ENCODE measurements around the gene ARSB.
A peak's percentile ranks its signal among the peaks of the same experiment; 100 is the strongest.
"Not testable (repeated sequence)": the region's sequence is repeated elsewhere in the genome, so short reads cannot be mapped to it uniquely, and the experiment has no call there.

The ARSB gene

DNA sequence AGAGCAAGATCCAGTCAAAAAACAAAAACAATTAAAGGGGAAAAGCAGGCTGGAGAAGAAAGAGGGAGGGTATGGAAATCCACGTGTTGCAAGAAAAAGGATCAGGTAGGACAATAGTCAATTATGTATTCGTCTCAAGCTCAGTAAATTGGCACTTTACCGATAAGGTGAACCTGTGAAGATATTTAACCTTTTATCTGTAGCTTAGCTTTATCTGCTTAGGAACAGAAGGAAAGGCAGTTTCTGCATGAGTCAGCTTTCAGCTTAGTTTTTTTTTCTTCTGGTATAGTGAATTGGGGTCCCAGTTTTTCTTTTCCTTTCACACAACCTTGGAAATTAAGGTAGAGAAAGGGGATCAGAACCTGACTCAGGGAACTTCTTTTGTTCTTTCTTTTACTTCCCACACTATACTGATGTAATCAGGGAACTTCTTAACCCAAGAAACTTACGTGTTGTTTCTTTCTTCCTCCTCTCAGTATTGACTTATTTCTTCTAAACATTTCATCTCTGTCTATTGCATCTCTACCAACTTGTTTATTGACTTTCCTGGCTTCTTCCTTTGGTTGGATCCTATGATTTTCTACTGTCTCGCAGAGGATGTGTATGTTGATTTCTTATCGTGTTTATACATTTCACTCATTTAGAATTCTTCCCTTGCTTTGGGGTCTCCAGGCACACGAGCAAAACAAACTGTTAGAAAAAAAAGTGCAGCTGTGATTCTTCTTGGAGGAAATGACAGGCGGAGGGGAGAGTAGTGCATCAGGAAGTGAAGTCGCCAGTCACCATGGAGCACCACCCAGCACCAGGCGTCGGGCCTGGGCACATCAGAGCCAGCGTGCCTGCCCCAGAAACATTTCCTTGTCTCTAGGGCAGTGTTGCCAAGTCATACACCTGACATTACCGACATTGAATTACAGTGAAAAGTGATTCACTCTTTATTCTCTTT lies 213.6 kb downstream of the ARSB start:
- DNase-seq, result no peak

DNA sequence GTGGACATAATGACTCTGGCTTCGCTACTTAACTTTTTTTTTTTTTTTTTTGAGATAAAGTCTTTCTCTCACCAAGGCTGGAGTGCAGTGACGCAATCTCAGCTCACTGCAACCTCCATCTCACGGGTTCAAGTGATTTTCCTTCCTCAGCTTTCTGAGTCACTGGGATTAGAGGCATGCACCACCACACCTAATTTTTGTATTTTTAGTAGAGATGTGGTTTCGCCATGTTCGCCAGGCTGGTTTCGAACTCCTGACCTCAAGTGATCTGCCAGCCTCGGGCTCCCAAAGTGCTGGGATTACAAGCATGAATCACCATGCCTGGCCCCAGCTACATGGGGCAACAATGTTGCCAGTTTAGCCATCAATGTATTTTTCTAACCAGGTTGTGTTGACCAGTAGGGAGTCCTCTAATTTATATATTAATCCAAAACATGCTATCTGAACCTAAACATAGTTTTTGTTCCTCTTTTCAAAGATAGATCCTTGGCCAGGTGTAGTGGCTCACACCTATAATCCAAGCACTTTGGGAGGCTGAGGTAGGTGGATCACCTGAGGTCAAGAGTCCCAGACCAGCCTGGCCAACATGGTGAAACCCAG lies 216.2 kb downstream of the ARSB start:
- no peak for DNase-seq

DNA sequence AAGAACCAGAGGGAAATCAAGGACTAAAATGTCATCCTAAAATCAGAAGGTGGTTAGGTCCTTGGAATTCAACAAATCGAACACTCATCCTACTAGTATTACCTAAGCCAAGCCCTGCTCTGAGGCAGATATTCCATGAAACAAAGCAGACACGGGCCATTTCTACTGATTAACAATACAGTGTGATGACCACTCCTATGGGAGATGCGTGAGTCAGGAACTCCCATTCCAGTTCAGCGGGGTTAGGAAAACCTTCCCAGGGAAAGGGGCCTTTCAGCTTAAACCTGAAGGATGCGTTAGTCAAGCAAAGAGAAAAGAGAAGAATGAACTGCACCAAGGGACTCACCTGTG lies 218.7 kb downstream of the ARSB start:
- no peak for DNase-seq

DNA sequence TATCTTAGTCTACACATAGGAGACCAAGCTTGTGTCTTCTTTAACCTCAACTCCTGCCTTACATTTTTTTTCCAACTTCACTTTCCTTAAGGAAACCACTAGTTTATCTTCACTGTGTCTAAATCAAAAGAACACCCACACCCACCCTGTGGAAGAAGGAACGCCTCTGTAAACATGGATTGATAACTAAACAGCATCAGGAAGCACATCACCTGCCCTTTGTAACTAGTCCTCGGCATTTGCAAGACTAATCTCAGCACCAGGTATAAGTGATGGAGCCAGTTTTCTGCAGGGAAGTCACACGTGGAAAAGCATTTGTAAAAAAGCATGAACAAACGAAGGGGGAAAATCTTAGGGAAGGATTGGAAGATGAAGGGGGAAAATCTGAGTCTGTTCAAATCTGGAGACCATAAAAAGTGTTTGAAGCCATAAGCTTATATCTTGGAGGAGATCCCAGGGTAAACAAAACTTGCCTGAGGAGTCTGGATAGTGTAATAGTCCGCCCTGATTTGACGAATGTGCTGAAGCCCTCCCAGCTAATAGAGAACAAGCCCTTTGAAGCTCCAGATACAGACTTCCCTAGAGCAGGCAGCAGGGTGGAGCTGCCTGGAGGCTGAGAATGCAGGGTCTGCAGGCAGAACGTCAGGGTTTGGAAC lies 219.2 kb downstream of the ARSB start:
- no peak for DNase-seq

DNA sequence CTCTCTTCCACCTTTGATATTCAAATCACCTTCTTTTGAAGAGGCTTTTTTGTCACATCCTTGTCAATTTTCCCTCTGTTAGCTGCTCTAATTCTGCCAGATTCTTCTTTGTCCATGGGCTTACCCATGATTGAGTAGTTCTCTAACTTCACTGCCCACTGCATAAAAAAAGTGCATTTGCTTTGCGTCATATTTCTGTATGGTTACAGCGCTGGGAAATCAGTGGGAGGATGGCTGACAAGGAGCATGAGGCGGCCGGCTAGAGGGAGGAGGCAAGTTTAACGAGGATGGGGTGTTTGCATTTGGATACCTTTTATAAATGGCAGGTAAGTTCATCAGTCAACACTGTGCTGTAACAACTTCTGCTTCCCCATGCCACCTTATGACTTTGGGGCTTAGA lies 220.0 kb downstream of the ARSB start:
- DNase-seq, result no peak

DNA sequence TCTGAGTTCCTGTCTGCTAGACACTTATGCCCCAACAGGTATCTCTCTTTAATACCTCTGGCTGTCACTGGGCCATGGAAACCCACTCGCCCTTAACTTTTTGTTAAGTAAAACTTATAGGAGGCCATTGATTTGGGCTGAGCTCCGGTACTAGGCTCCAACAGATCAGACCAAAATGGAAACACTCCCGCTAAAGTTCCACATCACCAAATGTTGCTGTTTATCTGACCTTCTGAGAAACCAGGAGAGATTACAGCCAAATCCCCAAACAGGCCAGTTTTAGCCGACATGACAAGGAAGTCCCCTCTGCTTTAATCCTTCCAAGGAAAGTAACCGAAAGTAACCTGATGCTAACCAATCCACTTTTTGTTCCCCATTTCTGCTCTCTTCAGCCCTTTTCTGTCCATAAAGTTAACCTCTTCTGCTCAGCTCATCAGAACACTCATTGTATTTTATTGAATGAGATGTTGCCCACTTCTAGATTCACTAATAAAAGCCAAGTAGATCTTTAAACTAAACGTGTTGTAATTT lies 221.4 kb downstream of the ARSB start:
- no peak for DNase-seq

DNA sequence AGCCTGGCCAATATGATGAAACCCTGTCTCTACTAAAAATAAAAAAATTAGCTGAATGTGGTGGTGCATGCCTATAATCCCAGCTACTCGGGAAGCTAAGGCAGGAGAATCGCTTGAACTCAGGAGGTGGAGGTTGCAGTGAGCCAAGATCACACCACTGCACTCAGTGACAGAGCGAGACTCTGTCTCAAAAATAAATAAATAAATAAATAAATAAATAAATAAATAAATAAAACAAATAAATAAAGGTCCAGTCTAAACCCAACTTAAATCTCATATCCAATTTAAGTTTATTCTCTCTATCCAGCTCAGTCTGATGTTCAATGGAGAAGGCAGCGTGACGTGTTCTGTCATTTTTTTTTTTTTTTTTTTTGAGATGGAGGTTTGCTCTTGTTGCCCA lies 222.4 kb downstream of the ARSB start:
- not testable (repeated sequence) for DNase-seq

DNA sequence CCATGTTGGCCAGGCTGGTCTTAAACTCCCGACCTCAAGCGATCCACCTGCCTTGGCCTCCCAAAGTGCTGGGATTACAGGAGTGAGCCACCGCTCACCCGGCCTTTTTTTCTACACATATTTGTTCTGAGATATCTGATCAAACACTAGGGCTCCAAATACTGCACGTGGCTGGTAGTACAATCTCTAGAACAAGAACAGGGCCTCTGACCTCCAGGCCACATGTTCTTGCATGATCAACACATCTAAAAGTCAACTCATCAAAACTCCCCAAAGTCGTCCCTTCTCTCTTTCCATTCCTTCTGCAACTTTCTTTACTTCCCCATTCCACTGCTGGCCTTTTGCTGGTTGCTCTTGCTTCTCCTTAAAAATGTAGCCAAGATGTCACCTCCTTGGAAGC lies 223.3 kb downstream of the ARSB start:
- no peak for DNase-seq

DNA sequence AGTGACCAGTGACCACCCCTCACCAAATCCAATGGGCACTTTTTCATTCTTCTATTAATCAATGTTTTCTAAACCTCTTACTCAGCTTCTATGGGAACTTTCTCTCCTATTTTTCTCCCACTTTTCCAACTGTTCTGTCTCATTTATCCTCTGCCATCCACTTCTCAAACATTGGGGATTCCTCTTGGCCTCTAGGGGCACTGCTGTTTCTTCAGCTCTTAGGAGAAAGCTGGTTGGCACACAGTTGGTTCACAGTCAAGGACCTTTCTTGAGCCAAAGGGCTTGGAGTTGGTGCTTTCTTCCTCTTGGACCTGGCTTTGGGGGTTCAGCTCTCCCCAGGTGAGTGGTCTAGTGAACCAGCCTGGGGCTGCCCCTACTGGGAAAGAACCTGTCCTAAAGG lies 224.3 kb downstream of the ARSB start:
- no peak for DNase-seq

DNA sequence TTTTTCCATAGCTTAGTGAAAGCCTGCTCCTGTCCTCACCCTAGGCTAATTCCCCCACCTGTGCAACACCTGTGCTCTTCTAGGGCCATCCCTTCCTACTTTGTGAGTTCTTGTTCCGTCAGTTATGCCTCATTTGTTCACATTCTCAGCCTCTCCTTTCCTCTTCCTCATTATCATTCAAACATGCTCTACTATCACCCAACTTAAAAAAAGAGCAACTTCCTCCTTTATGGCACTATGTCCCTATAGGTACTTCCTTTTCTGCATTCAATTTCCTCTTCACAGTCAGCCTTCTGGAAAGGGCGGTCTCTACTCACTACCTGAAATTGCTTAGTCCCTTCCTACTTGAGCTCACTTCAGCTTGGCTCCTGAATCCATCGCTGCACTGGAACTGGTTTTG lies 224.7 kb downstream of the ARSB start:
- no peak for DNase-seq

DNA sequence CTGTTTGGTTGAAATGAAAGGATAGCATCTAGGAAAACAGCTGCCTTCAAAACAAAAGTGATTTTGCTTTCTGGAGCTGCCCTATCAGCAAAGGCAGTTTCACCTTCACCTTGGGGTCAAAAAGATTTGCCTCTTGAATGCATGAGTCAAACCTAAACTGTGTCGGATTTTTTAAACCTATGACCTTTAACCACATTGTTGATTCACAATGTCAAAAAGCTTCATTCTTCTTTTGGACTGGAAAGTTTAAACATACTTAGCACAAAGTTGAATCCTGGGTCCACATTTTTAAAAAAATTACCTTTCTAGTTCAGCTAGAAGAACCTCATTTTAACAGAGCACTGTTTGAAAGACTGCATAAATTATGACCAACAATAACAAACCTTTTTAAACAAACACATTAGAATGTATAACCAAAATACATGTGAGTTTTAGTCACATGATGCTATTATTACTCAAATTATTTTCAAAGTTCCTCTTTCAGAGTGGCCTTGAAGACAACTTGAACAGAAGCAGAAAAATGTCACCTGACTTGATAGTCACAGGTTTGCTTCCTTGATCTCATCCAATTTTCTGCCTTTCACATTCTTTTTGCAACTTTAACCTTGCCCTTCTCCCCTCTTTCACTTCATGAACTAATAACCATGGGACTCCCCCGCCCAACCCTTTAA lies 226.8 kb downstream of the ARSB start:
- DNase-seq, result no peak

DNA sequence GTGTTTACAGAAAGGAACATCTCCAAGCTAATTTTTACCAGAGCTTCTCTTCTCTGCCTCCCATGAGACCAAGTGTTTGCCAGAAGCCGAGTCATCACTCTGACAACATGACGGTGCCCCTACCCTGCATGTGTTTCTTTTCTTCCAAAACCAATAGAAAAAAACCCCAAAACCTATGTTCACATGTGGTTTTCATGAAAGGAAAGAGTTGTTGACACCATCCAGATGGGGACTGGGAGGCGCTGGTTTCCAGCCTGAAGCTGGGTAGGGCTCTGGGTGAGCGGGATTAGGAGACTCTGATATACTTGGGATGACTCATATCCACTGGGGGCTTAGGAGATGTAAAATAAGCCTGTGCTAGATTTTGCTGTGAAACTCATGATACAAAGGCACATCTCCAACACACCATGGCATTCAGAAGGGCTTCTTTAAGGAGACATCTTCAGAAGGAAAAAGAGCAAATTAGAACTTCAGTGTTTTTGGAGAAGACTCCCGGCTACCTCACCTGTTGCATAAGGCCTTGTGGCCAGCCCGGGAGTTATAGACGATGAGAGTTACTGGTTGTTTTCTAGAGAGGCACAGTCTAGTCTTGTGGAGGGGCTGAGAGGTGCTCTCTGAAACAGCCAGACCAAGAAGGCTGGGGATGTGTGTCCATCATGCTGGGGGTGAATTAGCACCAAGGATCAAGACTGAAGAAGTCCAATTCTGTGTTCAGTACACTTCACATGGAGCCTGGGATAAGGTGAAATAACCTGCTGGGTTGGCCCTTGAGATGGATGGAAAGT lies 227.6 kb downstream of the ARSB start:
- DNase-seq, result no peak

DNA sequence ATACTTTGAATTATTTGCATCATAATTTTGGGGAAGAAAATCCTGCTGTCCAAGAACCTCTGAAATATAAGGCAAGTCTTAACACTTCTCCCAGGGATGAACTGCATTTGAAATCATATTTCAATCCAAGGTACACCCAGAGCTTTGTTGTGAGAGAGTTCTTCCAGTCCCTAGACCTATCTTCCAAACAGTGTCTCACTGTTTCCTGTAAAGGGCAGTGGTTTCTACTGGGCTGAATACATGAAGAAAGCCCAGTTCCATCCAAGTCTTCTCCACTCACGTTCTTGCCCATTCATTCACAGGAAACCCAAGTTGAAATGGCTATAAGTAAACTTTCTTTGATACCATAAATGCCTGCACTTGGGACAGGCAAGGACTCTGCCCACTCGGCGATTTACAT lies 228.3 kb downstream of the ARSB start:
- no peak for DNase-seq

DNA sequence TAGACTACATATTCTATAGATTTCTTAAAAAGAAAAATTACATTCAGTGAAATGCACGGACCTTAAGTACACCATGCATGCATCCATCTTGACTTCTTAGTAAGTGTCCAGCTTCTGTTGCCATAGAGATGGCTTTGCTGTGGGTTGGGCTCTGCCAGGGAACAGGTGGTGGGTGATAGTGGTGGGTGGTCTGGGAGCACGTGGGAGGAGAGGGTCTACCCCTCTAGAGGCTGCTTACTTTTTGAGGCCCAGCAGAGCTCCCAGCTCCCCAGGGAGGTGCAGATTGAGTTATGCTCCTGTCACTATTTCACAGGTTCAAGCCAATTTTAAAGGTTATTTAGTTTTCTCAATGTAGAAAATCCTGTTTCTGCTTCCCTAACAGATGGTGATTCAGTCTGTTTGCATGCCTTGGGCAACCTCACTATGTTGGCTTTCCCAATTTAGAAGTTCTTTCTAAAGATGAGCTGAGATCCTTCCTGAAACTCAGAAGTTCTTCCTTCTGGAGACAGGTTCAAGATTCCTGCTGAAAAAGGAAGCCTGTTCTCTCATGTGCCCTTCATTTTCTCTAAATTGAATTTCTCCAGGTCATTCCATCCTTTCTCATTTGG lies 229.2 kb downstream of the ARSB start:
- no peak for DNase-seq

DNA sequence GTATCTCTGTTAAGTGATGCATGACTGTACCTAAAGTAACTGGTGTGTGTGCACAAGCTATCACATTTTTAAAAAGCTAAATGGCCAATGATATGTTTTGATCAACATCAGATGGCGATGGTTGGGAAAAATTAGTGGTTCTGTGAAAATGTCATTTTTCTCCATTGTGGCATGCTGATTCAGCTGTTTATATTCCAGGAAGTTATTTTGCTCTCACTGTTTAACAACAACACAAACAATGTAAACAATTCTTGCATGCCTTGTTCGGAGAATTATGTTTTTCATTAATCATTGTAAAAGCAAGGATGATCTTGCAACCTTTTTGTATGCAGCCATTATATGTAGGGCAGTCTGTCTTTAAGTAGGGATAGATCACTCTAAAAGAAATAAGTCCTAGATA lies 230.5 kb downstream of the ARSB start:
- DNase-seq, result no peak

DNA sequence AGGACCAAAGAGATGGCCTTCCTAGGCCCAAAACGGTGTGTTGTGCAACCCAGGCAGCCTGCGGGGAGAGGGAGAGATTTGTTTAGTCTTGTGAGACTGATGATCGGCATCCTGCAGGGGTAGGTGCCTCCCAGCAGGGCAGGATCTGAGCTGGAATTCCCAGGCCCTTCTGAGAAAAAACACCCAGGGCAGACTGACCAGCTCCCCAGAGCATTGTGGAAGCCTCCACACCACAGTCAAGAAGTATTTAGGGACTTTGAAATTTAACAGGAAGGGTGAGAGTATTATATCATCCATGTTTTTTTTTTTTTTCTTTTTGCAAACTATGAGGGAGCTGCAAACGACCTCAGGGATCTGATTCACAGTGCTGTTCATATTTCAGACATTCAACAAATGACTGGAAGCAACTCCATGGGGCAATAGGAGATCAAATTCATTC lies 232.0 kb downstream of the ARSB start:
- no peak for DNase-seq

DNA sequence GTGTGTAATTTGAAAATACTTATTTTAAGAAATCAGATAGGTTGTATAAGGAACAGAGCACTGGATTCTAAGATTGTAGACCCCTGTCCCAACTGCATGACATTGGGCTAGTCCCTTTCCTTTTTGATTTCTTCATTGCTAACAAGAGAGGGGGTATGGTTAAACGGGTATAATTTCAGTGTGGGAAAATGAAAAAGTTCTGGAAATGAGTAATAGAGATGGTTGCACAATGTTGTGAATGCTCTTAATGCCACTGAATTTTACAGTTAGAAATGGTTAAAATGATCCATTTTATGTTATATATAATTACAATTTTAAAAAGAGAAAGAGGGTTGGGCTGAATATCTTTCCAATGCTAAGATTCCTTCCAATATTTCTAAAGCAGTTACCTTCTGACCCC lies 233.2 kb downstream of the ARSB start:
- no peak for DNase-seq

DNA sequence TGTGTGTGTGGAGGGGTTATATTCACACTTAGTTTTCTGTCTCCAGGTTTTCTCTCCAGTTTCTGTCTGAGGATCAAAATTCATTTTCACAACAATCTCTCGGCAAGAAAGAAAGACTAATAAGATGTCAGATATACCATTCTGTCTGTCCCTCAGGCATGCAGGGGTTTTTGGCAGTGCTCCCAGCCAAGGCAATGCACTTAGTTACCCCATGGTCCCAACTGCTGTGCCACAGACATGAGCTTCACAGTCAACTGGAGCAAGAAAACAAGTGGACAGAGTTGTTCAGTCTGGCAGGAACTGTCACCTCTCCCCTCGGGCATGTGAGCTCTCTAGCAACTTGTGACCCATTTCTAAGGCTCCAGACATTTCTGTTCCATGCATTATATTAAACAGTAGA lies 234.8 kb downstream of the ARSB start:
- no peak for DNase-seq

DNA sequence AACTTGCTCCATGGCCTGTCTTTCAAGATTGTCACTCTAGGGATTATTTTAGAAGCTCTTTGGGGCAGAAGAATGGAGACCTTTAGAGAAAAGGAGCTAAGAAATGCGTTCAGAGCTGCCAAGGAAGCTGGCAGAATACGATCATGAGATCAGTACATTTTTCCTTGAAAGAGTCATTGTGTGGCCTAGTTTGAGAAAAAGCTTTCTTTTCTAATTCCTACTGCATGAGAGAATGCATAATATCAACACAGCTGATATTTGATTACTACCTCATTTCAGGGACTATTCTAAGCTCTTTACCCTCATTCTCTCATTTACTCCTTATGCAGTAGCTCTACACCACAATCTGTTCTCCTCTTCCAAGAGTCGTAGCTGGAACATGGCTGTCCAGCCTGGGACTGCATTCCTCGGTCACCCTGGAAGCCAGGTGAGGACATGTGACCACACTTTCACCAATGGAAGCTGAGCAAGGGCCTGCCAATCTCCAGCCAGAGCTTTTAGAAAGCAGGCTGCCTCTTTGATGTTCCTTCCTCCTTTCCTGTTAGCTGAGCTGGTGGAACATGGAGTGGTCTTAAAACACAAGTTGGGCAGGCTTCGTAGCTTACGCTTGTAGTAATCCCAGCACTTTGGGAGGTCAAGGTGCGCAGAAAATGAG lies 237.3 kb downstream of the ARSB start:
- no peak for DNase-seq

DNA sequence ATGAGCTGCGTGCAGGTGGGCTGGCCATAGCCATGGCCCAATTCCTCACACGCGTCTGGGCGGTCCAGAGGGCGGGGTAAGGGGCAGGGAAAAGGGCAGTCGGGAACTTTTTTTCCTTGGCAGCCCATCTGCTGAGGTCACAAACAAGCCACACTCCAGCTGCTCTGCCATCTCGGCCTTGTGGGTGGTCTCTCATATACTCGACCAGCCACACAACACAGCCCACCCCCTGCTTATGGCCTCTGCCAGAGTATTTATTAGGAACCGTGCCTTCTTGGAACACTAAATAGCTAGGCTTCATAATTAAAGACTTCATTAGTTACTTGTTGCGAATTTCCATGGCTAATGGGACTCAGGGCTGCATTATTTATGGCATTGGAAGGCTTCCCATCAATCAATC lies 238.1 kb downstream of the ARSB start:
- DNase-seq, result peak; percentile 73

DNA sequence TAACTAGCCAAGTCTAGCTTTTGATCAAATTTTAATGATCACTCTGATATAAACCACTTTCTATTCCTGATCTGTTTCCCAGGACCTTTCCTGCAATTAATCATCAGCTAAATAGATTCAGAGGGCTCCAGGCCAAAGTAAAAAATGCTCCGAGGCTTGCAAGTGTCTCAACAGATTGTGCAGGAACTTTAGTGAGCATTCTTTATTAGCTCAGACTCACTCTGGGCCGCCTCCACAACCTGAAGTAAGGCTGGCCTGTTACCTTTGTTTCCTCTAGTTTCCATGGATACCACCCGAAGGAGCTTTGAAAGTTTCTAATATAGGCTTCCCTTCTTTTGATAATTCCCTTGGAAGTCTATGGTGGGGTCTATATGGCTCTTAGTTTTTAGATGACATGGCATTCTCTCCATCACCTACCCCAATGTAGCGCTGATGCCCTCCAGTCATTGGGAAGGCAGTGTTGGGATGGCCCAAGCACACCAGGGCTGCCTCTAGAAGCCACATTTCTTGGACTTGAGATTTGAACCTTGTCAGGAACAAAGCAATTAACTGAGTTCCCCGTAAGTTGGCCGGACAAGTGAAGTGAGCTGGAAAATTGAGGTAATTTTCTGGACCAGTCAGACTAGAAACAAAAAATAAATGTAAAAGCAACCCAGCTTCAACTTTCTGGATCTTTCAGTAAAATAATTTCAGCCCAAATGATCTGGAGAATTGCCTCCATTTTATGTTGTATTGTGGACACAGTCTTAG lies 238.9 kb downstream of the ARSB start:
- DNase-seq, result no peak
